Prostate gland (tissue), 2 donors: Measurements from ENCODE around the gene SCFD2. TPM values are rescaled to one million over a fixed set of nuclear protein-coding genes. Genes with fewer than 3 reads are reported as not detected.
"Not testable (repeated sequence)": the region's sequence is repeated elsewhere in the genome, so short reads cannot be mapped to it uniquely, and the experiment has no call there.

Source experiments
- DNase-seq: peaks from one replicate; pipeline ENCODE4 v3.0.0-alpha.2; 2019; ENCODE audit warnings: low spot score
- H3K27ac ChIP-seq, 2 donors: fragments of 200-600 bp; sonication (generic); 2 replicates each; pipeline ENCODE4 v1.5.1; 2017 to 2019
- H3K27me3 ChIP-seq: fragments of 200-600 bp; sonication (generic); replicated peaks from 2 replicates; pipeline ENCODE4 v1.5.1; 2019; ENCODE audit not compliant: insufficient read depth
- H3K36me3 ChIP-seq, 2 donors: fragments of 200-600 bp; sonication (generic); 1 replicate in 1 of 2; 2 replicates in 1 of 2; pipeline versions ENCODE4 v1.5.1 to v1.8.1; 2017 to 2019
- H3K4me1 ChIP-seq: fragments of 200-600 bp; sonication (generic); replicated peaks from 2 replicates; pipeline ENCODE4 v1.5.1; 2019
- H3K4me3 ChIP-seq, 2 donors: fragments of 200-600 bp; sonication (generic); 2 replicates each; pipeline ENCODE4 v1.5.1; 2017 to 2019
- H3K9me3 ChIP-seq: fragments of 200-600 bp; sonication (generic); 2 replicates; pipeline ENCODE4 v1.5.1; 2017
- CTCF ChIP-seq, 4 experiments: fragments of 200-600 bp in 2 of 4; fragments of 450-650 bp in 2 of 4; sonication (generic) in 2 of 4; IDR thresholded peaks; 1 replicate in 3 of 4; 2 replicates in 1 of 4; pipeline ENCODE4 v1.5.1; 2016 to 2019; ENCODE audit warnings: antibody characterized with exemption in 4 of 4, mild to moderate bottlenecking in 2 of 4, moderate library complexity in 2 of 4
- POLR2A ChIP-seq: fragments of 450-650 bp; IDR thresholded peaks from one replicate; pipeline ENCODE4 v1.6.1; 2016; ENCODE audit warnings: antibody characterized with exemption, mild to moderate bottlenecking
- POLR2AphosphoS5 ChIP-seq: sonication (generic); formaldehyde crosslinking; IDR thresholded peaks from one replicate; pipeline ENCODE4 v1.6.1; 2017; ENCODE audit warnings: antibody characterized with exemption
- WGBS: methylation state at CpG from one replicate; pipeline ENCODE4 v1.1.5; 2018; 5-methylcytosine and 5-hydroxymethylcytosine counted together
- intact Hi-C: fragments of 100-400 bp; cut with DNase I; formaldehyde crosslinking; loops from one replicate; pipeline ENCODE4 v1.14.2; 2022
- total RNA-seq, 2 donors: library from RNA; depleted of rRNA; stranded (reverse); fragments of >200 nt; gene quantifications; one replicate each; pipeline ENCODE4 v1.1.0, GENCODE V29; 2016

Gene SCFD2
- total RNA-seq, 2 donors from 2014 or later, result 10.7 to 21.1 TPM

DNA sequence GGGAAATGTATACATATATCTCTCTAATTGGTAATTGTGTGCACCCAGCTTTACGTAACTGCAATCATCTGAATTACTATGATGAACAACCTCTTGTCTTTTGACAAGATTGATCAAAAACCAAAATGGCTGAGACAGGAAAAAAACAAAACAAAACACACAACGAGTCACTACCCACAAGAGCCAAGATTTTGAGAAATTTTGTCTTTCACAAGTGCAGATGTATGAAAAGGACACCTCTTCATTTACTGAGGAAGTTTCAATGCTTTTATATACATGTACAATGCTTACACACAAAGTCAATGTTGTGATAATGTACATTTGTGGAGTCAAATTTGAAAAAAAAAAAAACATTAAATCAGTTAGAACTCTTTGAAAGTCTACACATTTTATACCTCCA, 224.6 kb downstream of the SCFD2 start:
- H3K27me3 ChIP-seq, result no peaks in the 10 kb centered on the region
- no peak for DNase-seq
- H3K4me1 ChIP-seq, result no peaks in the 10 kb centered on the region
- H3K4me3 ChIP-seq, result no peak overlapping the region
- TF ChIP-seq POLR2A (no peak), CTCF (IDR thresholded peaks at IDR 0.05) (no peak), POLR2AphosphoS5 (no peak)
- 92% methylated on average over 2 of the region's 2 CpGs for WGBS
- no peaks in the 10 kb centered on the region for H3K36me3 ChIP-seq
- intact Hi-C loops, result no loop called here
- H3K9me3 ChIP-seq, result no peaks in the 10 kb centered on the region
- no peak overlapping the region for H3K27ac ChIP-seq

DNA sequence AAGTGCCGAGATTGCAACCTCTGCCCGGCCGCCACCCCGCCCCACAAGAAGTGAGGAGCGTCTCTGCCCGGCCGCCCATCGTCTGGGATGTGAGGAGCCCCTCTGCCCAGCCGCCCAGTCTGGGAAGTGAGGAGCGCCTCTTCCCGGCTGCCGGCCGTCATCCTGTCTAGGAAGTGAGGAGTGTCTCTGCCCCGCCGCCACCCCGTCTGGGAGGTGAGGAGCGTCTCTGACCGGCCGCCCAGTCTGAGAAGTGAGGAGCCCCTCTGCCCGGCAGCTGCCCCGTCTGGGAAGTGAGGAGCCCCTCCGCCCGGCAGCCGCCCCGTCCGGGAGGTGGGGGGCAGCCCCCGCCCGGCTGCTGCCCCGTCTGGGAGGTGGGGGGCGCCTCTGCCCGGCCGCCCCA, 226.6 kb downstream of the SCFD2 start:
- H3K9me3 ChIP-seq, result not testable (repeated sequence)
- 93% methylated on average over 3 of the region's 32 CpGs for WGBS

DNA sequence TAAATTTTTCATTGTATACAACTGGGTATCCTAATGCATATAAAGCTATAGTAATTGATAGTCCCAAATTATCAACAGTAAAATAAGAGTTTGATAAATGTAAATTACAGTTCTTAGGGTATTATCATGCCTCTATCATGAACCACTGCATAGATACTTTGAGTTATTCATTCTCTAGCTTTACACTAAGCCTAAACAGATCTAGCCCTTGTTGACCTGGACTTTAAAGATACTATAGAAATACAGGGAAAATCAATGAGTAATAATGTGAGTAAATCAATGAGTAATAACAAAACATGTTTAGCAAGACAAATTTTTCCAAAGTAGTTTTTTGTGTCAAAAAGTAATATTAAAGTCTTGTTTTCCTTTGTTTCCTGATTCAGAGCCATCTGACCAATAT, 228.4 kb downstream of the SCFD2 start:
- H3K27me3 ChIP-seq, result no peaks in the 10 kb centered on the region
- H3K9me3 ChIP-seq, result no peaks in the 10 kb centered on the region
- TF ChIP-seq POLR2A (no peak), POLR2AphosphoS5 (no peak)
- H3K4me1 ChIP-seq, result no peaks in the 10 kb centered on the region
- no peak for DNase-seq
- no peak overlapping the region for H3K4me3 ChIP-seq
- H3K36me3 ChIP-seq, result no peaks in the 10 kb centered on the region
- intact Hi-C loops, result no loop called here
- H3K27ac ChIP-seq, result no peak overlapping the region

More for the DNA sequence above, 226.6 kb downstream of the SCFD2 start:
- DNase-seq, H3K27ac ChIP-seq, H3K4me3 ChIP-seq, H3K27me3 ChIP-seq, H3K36me3 ChIP-seq, intact Hi-C loops, H3K4me1 ChIP-seq: not testable (repeated sequence)

DNA sequence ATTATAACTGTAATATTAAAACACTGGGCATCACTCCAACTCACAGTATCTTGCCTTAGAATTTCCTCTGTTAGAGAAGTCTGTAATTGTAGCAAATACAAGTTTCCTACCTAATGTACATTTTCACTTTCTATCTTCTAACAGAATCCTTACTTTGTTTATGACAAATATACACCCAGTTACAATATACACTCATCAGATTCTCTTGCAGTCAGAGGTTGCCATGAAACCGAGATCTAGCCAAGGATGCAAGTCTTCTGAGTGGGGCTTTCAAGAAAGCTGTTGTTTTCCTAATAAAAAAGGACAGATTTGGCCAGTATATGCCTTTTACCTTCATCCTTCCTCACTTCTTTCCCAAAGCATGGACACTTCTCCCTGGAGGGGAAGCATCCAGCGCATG, 228.9 kb downstream of the SCFD2 start:
- DNase-seq, result no peak
- H3K9me3 ChIP-seq, result no peaks in the 10 kb centered on the region
- H3K4me3 ChIP-seq, result no peak overlapping the region
- TF ChIP-seq CTCF (IDR thresholded peaks at IDR 0.05) (no peak), POLR2A (no peak), POLR2AphosphoS5 (no peak)
- intact Hi-C loops, result no loop called here
- H3K4me1 ChIP-seq, result no peaks in the 10 kb centered on the region
- no peaks in the 10 kb centered on the region for H3K36me3 ChIP-seq
- no peak overlapping the region for H3K27ac ChIP-seq
- WGBS, result 94% methylated on average over 2 of the region's 2 CpGs
- no peaks in the 10 kb centered on the region for H3K27me3 ChIP-seq

DNA sequence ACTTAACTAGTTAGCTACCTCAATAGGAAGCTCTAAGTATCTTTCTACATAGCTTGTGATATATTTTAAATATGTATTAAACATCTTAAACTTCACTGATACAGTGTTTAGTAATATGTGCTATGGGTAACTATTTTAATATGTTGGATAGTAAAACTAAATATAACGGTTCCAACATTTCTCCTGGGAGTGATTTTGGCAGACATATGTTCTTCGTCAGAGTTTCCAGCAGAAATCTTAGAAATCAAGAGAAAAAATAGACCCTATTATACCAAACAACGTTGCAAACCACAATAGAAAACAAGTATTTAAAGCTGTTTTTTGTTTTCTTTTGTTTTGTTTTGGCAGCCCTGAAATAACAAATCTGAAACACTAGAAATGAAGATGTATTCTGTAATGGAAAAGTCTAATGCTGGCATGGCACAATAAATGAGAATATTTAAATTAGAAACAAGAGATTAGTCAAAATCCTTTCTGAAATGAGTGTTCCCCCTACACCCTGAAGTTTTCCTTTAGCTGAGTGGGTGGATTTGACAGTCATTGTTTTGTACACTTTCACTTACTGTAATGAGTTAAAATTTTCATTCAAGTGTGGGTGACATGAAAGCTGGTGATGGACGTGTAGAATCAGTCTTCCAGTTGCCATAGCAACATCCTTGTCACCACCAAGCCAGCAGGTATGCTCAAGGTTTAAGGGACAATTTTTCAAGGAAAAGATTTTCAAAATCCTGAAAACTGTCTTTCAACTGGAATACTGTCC, 233.5 kb downstream of the SCFD2 start:
- 50% methylated on average over 4 of the region's 4 CpGs for WGBS
- Histone ChIP-seq H3K4me1 (no peaks in the 10 kb centered on the region), H3K27me3 (no peaks in the 10 kb centered on the region), H3K36me3 (no peaks in the 10 kb centered on the region), H3K9me3 (no peaks in the 10 kb centered on the region), H3K4me3 (no peak overlapping the region), H3K27ac (no peak overlapping the region)
- intact Hi-C loops, result no loop called here
- DNase-seq, result no peak
- TF ChIP-seq POLR2AphosphoS5 (no peak), CTCF (IDR thresholded peaks at IDR 0.05) (no peak), POLR2A (no peak)

- Histone ChIP-seq H3K4me1 (no peaks in the 10 kb centered on the region), H3K36me3 (no peaks in the 10 kb centered on the region), H3K27me3 (no peaks in the 10 kb centered on the region), H3K4me3 (no peak overlapping the region), H3K27ac (no peak overlapping the region), H3K9me3 (no peaks in the 10 kb centered on the region)
- no peak for TF ChIP-seq POLR2A
- no peak for TF ChIP-seq POLR2AphosphoS5
- TF ChIP-seq CTCF (IDR thresholded peaks at IDR 0.05), result no peak
- DNase-seq, result no peak
- WGBS, result 97% methylated on average over 2 of the region's 2 CpGs
- intact Hi-C loops, result no loop called here
These were observed 234.3 kb downstream of the SCFD2 start for GRCh38 chr4:53131562-53131925.
